ENCODE results near the gene SYNPO2.
"Not testable (repeated sequence)": the region's sequence is repeated elsewhere in the genome, so short reads cannot be mapped to it uniquely, and the experiment has no call there.

Gene SYNPO2

GRCh38 chr4:118981171-118981838, 92.7 kb downstream of the SYNPO2 start:
- peak; percentile 28 for DNase-seq

- DNase-seq = peak; percentile 49
These were observed 93.3 kb downstream of the SYNPO2 start for GRCh38 chr4:118981839-118982381.

GRCh38 chr4:118983293-118983692, 94.6 kb downstream of the SYNPO2 start:
- DNase-seq = no peak

- DNase-seq = no peak
These were observed 95.2 kb downstream of the SYNPO2 start for GRCh38 chr4:118983831-118984230.

GRCh38 chr4:118985170-118986000, 96.7 kb downstream of the SYNPO2 start:
- DNase-seq = no peak

GRCh38 chr4:118987959-118988634, 99.4 kb downstream of the SYNPO2 start:
- no peak for DNase-seq

- DNase-seq = no peak
These were observed 100.0 kb downstream of the SYNPO2 start for GRCh38 chr4:118988635-118988972.

- no peak for DNase-seq
These were observed 100.7 kb downstream of the SYNPO2 start for GRCh38 chr4:118989098-118990080.

- no peak for DNase-seq
These were observed 103.0 kb downstream of the SYNPO2 start for GRCh38 chr4:118991686-118992085.

GRCh38 chr4:118992149-118992548, 103.5 kb downstream of the SYNPO2 start:
- DNase-seq = no peak

- no peak for DNase-seq
These were observed 104.7 kb downstream of the SYNPO2 start for GRCh38 chr4:118993333-118993732.

- DNase-seq = no peak
These were observed 105.4 kb downstream of the SYNPO2 start for GRCh38 chr4:118994030-118994429.

- no peak for DNase-seq
These were observed 107.2 kb downstream of the SYNPO2 start for GRCh38 chr4:118995693-118996391.

GRCh38 chr4:118997601-118998000, 108.9 kb downstream of the SYNPO2 start:
- DNase-seq = no peak

GRCh38 chr4:118999919-119000318, 111.3 kb downstream of the SYNPO2 start:
- DNase-seq = no peak

- no peak for DNase-seq
These were observed 111.7 kb downstream of the SYNPO2 start for GRCh38 chr4:119000400-119000799.

- DNase-seq = no peak
These were observed 113.8 kb downstream of the SYNPO2 start for GRCh38 chr4:119002476-119002875.

GRCh38 chr4:119003001-119003400, 114.3 kb downstream of the SYNPO2 start:
- not testable (repeated sequence) for DNase-seq

GRCh38 chr4:119005928-119006460, 117.3 kb downstream of the SYNPO2 start:
- DNase-seq = no peak

- no peak for DNase-seq
These were observed 120.1 kb downstream of the SYNPO2 start for GRCh38 chr4:119008761-119009160.

GRCh38 chr4:119010221-119010620, 121.6 kb downstream of the SYNPO2 start:
- not testable (repeated sequence) for DNase-seq
